ENCODE measurements around the gene CNTRL. TPM values are rescaled to one million over a fixed set of nuclear protein-coding genes. Genes with fewer than 3 reads are reported as not detected.
"Not testable (repeated sequence)": the region's sequence is repeated elsewhere in the genome, so short reads cannot be mapped to it uniquely, and the experiment has no call there.

CNTRL gene
- total and polyA plus RNA-seq, 4 donors: 1.6 to 8.7 (median 4.4) TPM

GRCh38 chr9:121029469-121029868 is 45.3 kb upstream of the CNTRL start:
- Histone ChIP-seq H3K27ac (ENCODE audit: low read depth in 1 of 2, low read length in 2 of 2) (no peak overlapping the region), H3K36me3 (ENCODE audit: control insufficient read depth in 4 of 4, insufficient read depth in 3 of 4, low read depth in 1 of 4, low read length in 3 of 4) (peaks cover 2 to 67% (median 58%) of the 10 kb centered on the region in 4 donors), H3K9me3 (ENCODE audit: control insufficient read depth in 4 of 4, low read length in 3 of 4) (no peaks in the 10 kb centered on the region), H3K4me1 (ENCODE audit: control insufficient read depth in 4 of 4, insufficient read depth in 4 of 4, low read length in 3 of 4) (peaks cover 3 to 32% (median 18%) of the 10 kb centered on the region in 4 donors), H3K9ac (ENCODE audit: low read depth in 1 of 2, low read length in 2 of 2) (no peak overlapping the region), H3K4me3 (ENCODE audit: low read depth in 1 of 3, low read length in 3 of 3) (no peak overlapping the region), H3K27me3 (ENCODE audit: control insufficient read depth in 4 of 4, insufficient read depth in 4 of 4, low read length in 3 of 4) (no peaks in the 10 kb centered on the region)
- 21% methylated on average over 1 of the region's 1 CpG for WGBS
- TF ChIP-seq RAD21 (IDR thresholded peaks at IDR 0.05) (no peak), FOXA2 (IDR thresholded peaks at IDR 0.05) (peak; percentile 8), RXRA (IDR thresholded peaks at IDR 0.05) (peak in 1 of 2 donors; percentile 12), GABPA (IDR thresholded peaks at IDR 0.05 in 1 of 2, conservative IDR thresholded peaks at IDR 0.05 in 1 of 2) (no peak), HNF4A (conservative IDR thresholded peaks at IDR 0.05) (peak; percentile 61)
- DNase-seq (ENCODE audit: low spot score): no peak

- no peak overlapping the region for H3K27ac ChIP-seq (ENCODE audit: low read depth in 1 of 2, low read length in 2 of 2)
- H3K9me3 ChIP-seq (ENCODE audit: control insufficient read depth in 4 of 4, low read length in 3 of 4): no peaks in the 10 kb centered on the region
- TF ChIP-seq ZBTB33 (IDR thresholded peaks at IDR 0.05) (no peak), EGR1 (IDR thresholded peaks at IDR 0.05; ENCODE audit: low read depth in 2 of 2) (no peak), CTCF (IDR thresholded peaks at IDR 0.05; ENCODE audit: low read depth, low read length, missing input control) (no peak), GABPA (IDR thresholded peaks at IDR 0.05 in 1 of 2, conservative IDR thresholded peaks at IDR 0.05 in 1 of 2) (no peak), HNF4A (conservative IDR thresholded peaks at IDR 0.05) (no peak), RAD21 (IDR thresholded peaks at IDR 0.05) (no peak), FOXA2 (IDR thresholded peaks at IDR 0.05) (no peak), NR2F2 (IDR thresholded peaks at IDR 0.05) (no peak), FOXA1 (IDR thresholded peaks at IDR 0.05) (no peak), ATF3 (IDR thresholded peaks at IDR 0.05) (no peak)
- H3K9ac ChIP-seq (ENCODE audit: low read depth in 1 of 2, low read length in 2 of 2): no peak overlapping the region
- no peak overlapping the region for H3K4me3 ChIP-seq (ENCODE audit: low read depth in 1 of 3, low read length in 3 of 3)
- WGBS: 90% methylated on average over 2 of the region's 2 CpGs
- DNase-seq (ENCODE audit: low spot score): no peak
- peaks cover 0 to 13% (median 6%) of the 10 kb centered on the region in 4 donors for H3K4me1 ChIP-seq (ENCODE audit: control insufficient read depth in 4 of 4, insufficient read depth in 4 of 4, low read length in 3 of 4)
- H3K27me3 ChIP-seq (ENCODE audit: control insufficient read depth in 4 of 4, insufficient read depth in 4 of 4, low read length in 3 of 4): no peaks in the 10 kb centered on the region
- H3K36me3 ChIP-seq (ENCODE audit: control insufficient read depth in 4 of 4, insufficient read depth in 3 of 4, low read depth in 1 of 4, low read length in 3 of 4): peaks cover 2 to 75% (median 67%) of the 10 kb centered on the region in 4 donors
These were observed 40.2 kb upstream of the CNTRL start for GRCh38 chr9:121034529-121034928.

GRCh38 chr9:121035717-121036116 is 39.0 kb upstream of the CNTRL start:
- not testable (repeated sequence) for H3K9me3 ChIP-seq (ENCODE audit: control insufficient read depth in 4 of 4, low read length in 3 of 4); H3K9ac ChIP-seq (ENCODE audit: low read depth in 1 of 2, low read length in 2 of 2); H3K27ac ChIP-seq (ENCODE audit: low read depth in 1 of 2, low read length in 2 of 2); H3K27me3 ChIP-seq (ENCODE audit: control insufficient read depth in 4 of 4, insufficient read depth in 4 of 4, low read length in 3 of 4); H3K4me1 ChIP-seq (ENCODE audit: control insufficient read depth in 4 of 4, insufficient read depth in 4 of 4, low read length in 3 of 4); H3K4me3 ChIP-seq (ENCODE audit: low read depth in 1 of 3, low read length in 3 of 3); DNase-seq (ENCODE audit: low spot score)
- peaks cover 0 to 73% (median 60%) of the 10 kb centered on the region in 4 donors for H3K36me3 ChIP-seq (ENCODE audit: control insufficient read depth in 4 of 4, insufficient read depth in 3 of 4, low read depth in 1 of 4, low read length in 3 of 4)

All from liver (tissue), 9 donors.